ENCODE data around the gene AHDC1. TPM values are rescaled to one million over a fixed set of nuclear protein-coding genes. Genes with fewer than 3 reads are reported as not detected.

The AHDC1 gene
- total RNA-seq, 1 experiment from 2014 or later = 49.0 TPM

DNA sequence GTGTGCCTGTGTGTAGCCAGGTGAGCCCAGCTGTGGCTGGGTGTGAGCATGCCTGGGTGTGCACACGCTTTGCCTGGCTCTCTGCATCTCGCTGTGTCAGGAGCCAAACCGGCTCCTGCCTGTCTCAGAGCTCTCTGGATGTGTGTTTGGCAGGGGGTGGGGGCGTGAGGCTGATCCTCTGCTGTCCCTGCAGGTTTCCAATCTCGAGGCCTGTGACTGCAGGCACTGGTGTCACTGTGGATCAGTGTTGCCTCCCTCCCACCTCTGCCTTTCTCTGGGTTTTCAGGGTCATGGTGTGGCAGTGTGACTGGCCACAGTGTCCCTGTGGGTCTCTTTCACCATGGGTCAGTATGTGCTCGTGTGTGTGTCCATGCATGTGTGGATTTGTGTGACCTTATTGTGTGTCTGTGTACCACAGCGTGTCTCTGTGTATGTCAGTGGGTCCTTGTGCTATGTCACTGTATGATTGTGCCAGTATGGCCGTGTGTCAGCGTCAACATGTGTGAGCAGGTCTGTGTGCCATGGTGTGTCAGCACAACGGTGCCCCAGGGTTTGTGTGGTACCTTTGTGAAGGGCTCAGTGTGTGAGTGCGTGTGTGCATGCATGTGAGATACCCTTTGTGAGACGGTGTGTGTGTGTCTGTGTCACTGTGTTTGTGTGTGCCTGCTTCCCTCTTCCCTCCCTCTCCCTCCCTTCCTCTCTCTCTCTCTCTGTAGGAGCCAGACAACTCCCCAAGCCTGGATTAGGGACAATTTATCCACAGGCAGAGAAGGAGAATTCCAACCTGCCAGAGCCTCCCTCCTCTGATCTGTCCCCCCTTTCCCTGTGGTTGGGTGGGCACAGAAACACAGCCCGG lies 43.4 kb downstream of the AHDC1 start:
- ChIA-PET CTCF (interaction anchor here (0.5 to 11.6 kb wide), 8 partner anchors 8 to 206 kb away, joined by 3 to 489 read pairs (median 4); no protein-coding TSS in a partner anchor), POLR2A (interaction anchor here (0.6 kb wide), 1 partner anchor 15 kb away, joined by 3 read pairs; no protein-coding TSS in a partner anchor)
- no peak for ATAC-seq
- H3K9me3 Mint-ChIP-seq = no peaks in the 10 kb centered on the region
- TF ChIP-seq TEAD1 (CRISPR knock-in tag; IDR thresholded peaks at IDR 0.05) = no peak
- no peak for TF ChIP-seq JUN (CRISPR knock-in tag; IDR thresholded peaks at IDR 0.05)
- no peak for TF ChIP-seq ZBTB21 (CRISPR knock-in tag; IDR thresholded peaks at IDR 0.05; ENCODE audit: borderline replicate concordance)
- TF ChIP-seq, protein P1, sequence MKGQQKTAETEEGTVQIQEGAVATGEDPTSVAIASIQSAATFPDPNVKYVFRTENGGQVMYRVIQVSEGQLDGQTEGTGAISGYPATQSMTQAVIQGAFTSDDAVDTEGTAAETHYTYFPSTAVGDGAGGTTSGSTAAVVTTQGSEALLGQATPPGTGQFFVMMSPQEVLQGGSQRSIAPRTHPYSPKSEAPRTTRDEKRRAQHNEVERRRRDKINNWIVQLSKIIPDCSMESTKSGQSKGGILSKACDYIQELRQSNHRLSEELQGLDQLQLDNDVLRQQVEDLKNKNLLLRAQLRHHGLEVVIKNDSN (CRISPR knock-in tag; IDR thresholded peaks at IDR 0.05) = no peak
- no peak for TF ChIP-seq JAZF1 (CRISPR knock-in tag; IDR thresholded peaks at IDR 0.05)
- no peak for TF ChIP-seq MYBL2 (CRISPR knock-in tag; IDR thresholded peaks at IDR 0.05)
- no peak for TF ChIP-seq ESRRA (CRISPR knock-in tag; IDR thresholded peaks at IDR 0.05; ENCODE audit: borderline replicate concordance)
- no peak for TF ChIP-seq ELF4 (CRISPR knock-in tag; IDR thresholded peaks at IDR 0.05; ENCODE audit: low read depth)
- no peak for TF ChIP-seq ETV6 (CRISPR knock-in tag; IDR thresholded peaks at IDR 0.05)
- no peak for TF ChIP-seq NFYB (CRISPR knock-in tag; conservative IDR thresholded peaks at IDR 0.05; ENCODE audit: low read depth)
- TF ChIP-seq ZNF263 (CRISPR knock-in tag; IDR thresholded peaks at IDR 0.05; ENCODE audit: low read depth) = no peak
- no peak for TF ChIP-seq SMAD3 (CRISPR knock-in tag; IDR thresholded peaks at IDR 0.05; ENCODE audit: borderline replicate concordance)
- TF ChIP-seq MXD4 (CRISPR knock-in tag; IDR thresholded peaks at IDR 0.05; ENCODE audit: borderline replicate concordance) = no peak
- TF ChIP-seq TCF7 (CRISPR knock-in tag; IDR thresholded peaks at IDR 0.05; ENCODE audit: low read depth) = no peak
- TF ChIP-seq SMAD4 (CRISPR knock-in tag; IDR thresholded peaks at IDR 0.05) = no peak
- peak overlapping the region; percentile 89 for H3K27ac Mint-ChIP-seq
- no peak for DNase-seq (ENCODE audit: low spot score)
- no peak overlapping the region for H3K4me3 Mint-ChIP-seq
- H3K36me3 Mint-ChIP-seq = no peaks in the 10 kb centered on the region
- peaks cover 83% of the 10 kb centered on the region for H3K4me1 Mint-ChIP-seq
- H3K27me3 Mint-ChIP-seq (ENCODE audit: low read depth) = no peaks in the 10 kb centered on the region

- TF ChIP-seq HMGA2 (CRISPR knock-in tag; IDR thresholded peaks at IDR 0.05) = no peak
- TF ChIP-seq, protein P2, sequence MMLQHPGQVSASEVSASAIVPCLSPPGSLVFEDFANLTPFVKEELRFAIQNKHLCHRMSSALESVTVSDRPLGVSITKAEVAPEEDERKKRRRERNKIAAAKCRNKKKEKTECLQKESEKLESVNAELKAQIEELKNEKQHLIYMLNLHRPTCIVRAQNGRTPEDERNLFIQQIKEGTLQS (CRISPR knock-in tag; conservative IDR thresholded peaks at IDR 0.05) = no peak
- TF ChIP-seq, protein P3, sequence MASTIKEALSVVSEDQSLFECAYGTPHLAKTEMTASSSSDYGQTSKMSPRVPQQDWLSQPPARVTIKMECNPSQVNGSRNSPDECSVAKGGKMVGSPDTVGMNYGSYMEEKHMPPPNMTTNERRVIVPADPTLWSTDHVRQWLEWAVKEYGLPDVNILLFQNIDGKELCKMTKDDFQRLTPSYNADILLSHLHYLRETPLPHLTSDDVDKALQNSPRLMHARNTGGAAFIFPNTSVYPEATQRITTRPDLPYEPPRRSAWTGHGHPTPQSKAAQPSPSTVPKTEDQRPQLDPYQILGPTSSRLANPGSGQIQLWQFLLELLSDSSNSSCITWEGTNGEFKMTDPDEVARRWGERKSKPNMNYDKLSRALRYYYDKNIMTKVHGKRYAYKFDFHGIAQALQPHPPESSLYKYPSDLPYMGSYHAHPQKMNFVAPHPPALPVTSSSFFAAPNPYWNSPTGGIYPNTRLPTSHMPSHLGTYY (CRISPR knock-in tag; IDR thresholded peaks at IDR 0.05) = no peak
- TF ChIP-seq SOX15 (CRISPR knock-in tag; IDR thresholded peaks at IDR 0.05) = no peak
- TF ChIP-seq ZNF532 (CRISPR knock-in tag; IDR thresholded peaks at IDR 0.05; ENCODE audit: borderline replicate concordance) = no peak
- TF ChIP-seq, protein P4, sequence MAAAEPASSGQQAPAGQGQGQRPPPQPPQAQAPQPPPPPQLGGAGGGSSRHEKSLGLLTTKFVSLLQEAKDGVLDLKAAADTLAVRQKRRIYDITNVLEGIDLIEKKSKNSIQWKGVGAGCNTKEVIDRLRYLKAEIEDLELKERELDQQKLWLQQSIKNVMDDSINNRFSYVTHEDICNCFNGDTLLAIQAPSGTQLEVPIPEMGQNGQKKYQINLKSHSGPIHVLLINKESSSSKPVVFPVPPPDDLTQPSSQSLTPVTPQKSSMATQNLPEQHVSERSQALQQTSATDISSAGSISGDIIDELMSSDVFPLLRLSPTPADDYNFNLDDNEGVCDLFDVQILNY (CRISPR knock-in tag; IDR thresholded peaks at IDR 0.05) = no peak
- TF ChIP-seq, protein P5, sequence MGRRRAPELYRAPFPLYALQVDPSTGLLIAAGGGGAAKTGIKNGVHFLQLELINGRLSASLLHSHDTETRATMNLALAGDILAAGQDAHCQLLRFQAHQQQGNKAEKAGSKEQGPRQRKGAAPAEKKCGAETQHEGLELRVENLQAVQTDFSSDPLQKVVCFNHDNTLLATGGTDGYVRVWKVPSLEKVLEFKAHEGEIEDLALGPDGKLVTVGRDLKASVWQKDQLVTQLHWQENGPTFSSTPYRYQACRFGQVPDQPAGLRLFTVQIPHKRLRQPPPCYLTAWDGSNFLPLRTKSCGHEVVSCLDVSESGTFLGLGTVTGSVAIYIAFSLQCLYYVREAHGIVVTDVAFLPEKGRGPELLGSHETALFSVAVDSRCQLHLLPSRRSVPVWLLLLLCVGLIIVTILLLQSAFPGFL (CRISPR knock-in tag; IDR thresholded peaks at IDR 0.05; ENCODE audit: borderline replicate concordance) = no peak
- no peak for TF ChIP-seq ZNF219 (CRISPR knock-in tag; IDR thresholded peaks at IDR 0.05; ENCODE audit: borderline replicate concordance)
- TF ChIP-seq, protein P6, sequence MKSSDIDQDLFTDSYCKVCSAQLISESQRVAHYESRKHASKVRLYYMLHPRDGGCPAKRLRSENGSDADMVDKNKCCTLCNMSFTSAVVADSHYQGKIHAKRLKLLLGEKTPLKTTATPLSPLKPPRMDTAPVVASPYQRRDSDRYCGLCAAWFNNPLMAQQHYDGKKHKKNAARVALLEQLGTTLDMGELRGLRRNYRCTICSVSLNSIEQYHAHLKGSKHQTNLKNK (CRISPR knock-in tag; IDR thresholded peaks at IDR 0.05) = no peak
- no peak for TF ChIP-seq ZNF416 (CRISPR knock-in tag; IDR thresholded peaks at IDR 0.05)
- Mint-ChIP-seq H3K36me3 (no peaks in the 10 kb centered on the region), H3K27ac (peak overlapping the region; percentile 89), H3K9me3 (no peaks in the 10 kb centered on the region), H3K4me1 (peaks cover 78% of the 10 kb centered on the region), H3K27me3 (ENCODE audit: low read depth) (no peaks in the 10 kb centered on the region), H3K4me3 (no peak overlapping the region)
- ChIA-PET POLR2A (interaction anchor here (0.6 kb wide), 1 partner anchor 16 kb away, joined by 3 read pairs; no protein-coding TSS in a partner anchor), CTCF (interaction anchor here (0.5 to 11.6 kb wide), 6 partner anchors 11 to 207 kb away, joined by 3 to 489 read pairs (median 4); partner anchors contain the start of gene AHDC1)
- DNase-seq (ENCODE audit: low spot score) = no peak
- ATAC-seq = no peak
These were observed 44.4 kb downstream of the AHDC1 start for GRCh38 chr1:27559466-27560030.

All from WTC11 (cell line).